Stimulated activated naive CD8-positive, alpha-beta T cell treated with anti-CD3 and anti-CD28 coated beads, Interleukin-15, amount 100 ng/mL, for 72 hours (primary cell): ENCODE results near the gene GPD1.

ENCODE experiments used
- ATAC-seq: fragments of 150-1000 bp; cut with Tn5 transposase; 2 replicates; pipeline ENCODE4 v1.10.0; 2021; ENCODE audit warnings: mild to moderate bottlenecking, moderate library complexity
- DNase-seq, 2 donors: peaks; one replicate each; pipeline ENCODE4 v3.0.0; 2021 to 2022
- H3K27ac Mint-ChIP-seq, 2 donors: one replicate each; pipeline ENCODE4 v1.8.0; 2022; ENCODE audit warnings: mild to moderate bottlenecking in 2 of 2, mixed read lengths in 2 of 2, moderate library complexity in 2 of 2
- H3K27me3 Mint-ChIP-seq: one replicate; pipeline ENCODE4 v1.8.0; 2022; ENCODE audit warnings: mixed read lengths
- H3K4me1 Mint-ChIP-seq: one replicate; pipeline ENCODE4 v1.8.0; 2022; ENCODE audit warnings: mild to moderate bottlenecking, mixed read lengths
- H3K4me3 Mint-ChIP-seq, 2 donors: one replicate each; pipeline ENCODE4 v1.8.0; 2022; ENCODE audit warnings: mild to moderate bottlenecking in 2 of 2, mixed read lengths in 2 of 2, moderate library complexity in 1 of 2
- H3K9me3 Mint-ChIP-seq, 2 donors: one replicate each; pipeline ENCODE4 v1.8.0; 2022; ENCODE audit warnings: mixed read lengths in 2 of 2

Gene GPD1

GRCh38 chr12:50104417-50105366 lies 884 bp downstream of the GPD1 start:
- Mint-ChIP-seq H3K4me3 (no peak overlapping the region), H3K9me3 (no peaks in the 10 kb centered on the region), H3K4me1 (peaks cover 25% of the 10 kb centered on the region), H3K27ac (no peak overlapping the region), H3K27me3 (peaks cover 8% of the 10 kb centered on the region)
- ATAC-seq (no peak), DNase-seq (no peak)

GRCh38 chr12:50105913-50106450 lies 2.2 kb downstream of the GPD1 start:
- Mint-ChIP-seq H3K27ac (peak overlapping the region in 1 of 2 donors; percentile 71), H3K4me1 (peaks cover 36% of the 10 kb centered on the region), H3K4me3 (no peak overlapping the region), H3K9me3 (no peaks in the 10 kb centered on the region), H3K27me3 (peaks cover 8% of the 10 kb centered on the region)
- ATAC-seq (no peak), DNase-seq (no peak)

- Mint-ChIP-seq H3K9me3 (no peaks in the 10 kb centered on the region), H3K4me3 (no peak overlapping the region), H3K4me1 (peaks cover 43% of the 10 kb centered on the region), H3K27ac (no peak overlapping the region), H3K27me3 (peaks cover 8% of the 10 kb centered on the region)
- DNase-seq (no peak), ATAC-seq (no peak)
Observed at GRCh38 chr12:50106907-50107306, 3.1 kb downstream of the GPD1 start.

- Mint-ChIP-seq H3K4me3 (no peak overlapping the region), H3K27me3 (peaks cover 8% of the 10 kb centered on the region), H3K9me3 (no peaks in the 10 kb centered on the region), H3K4me1 (peaks cover 42% of the 10 kb centered on the region), H3K27ac (no peak overlapping the region)
- DNase-seq (no peak), ATAC-seq (no peak)
Observed at GRCh38 chr12:50107416-50108268, 3.8 kb downstream of the GPD1 start.

GRCh38 chr12:50109319-50109718 lies 5.5 kb downstream of the GPD1 start:
- ATAC-seq (no peak), DNase-seq (no peak)
- no peak overlapping the region for H3K4me3 Mint-ChIP-seq
- no peak overlapping the region for H3K27ac Mint-ChIP-seq
- H3K27me3 Mint-ChIP-seq, result peaks cover 3% of the 10 kb centered on the region
- no peaks in the 10 kb centered on the region for H3K9me3 Mint-ChIP-seq
- H3K4me1 Mint-ChIP-seq, result peaks cover 39% of the 10 kb centered on the region

GRCh38 chr12:50110127-50110761 lies 6.4 kb downstream of the GPD1 start:
- ATAC-seq, result no peak

GRCh38 chr12:50110762-50111351 lies 7.0 kb downstream of the GPD1 start:
- peak overlapping the region; percentile 98 to 99 for H3K4me3 Mint-ChIP-seq
- peaks cover 51% of the 10 kb centered on the region for H3K4me1 Mint-ChIP-seq
- H3K27ac Mint-ChIP-seq, result peak overlapping the region; percentile 91 to 96
- H3K9me3 Mint-ChIP-seq, result no peaks in the 10 kb centered on the region
- DNase-seq (peak in 1 of 2 donors; percentile 24), ATAC-seq (no peak)
- no peaks in the 10 kb centered on the region for H3K27me3 Mint-ChIP-seq

More at GRCh38 chr12:50110127-50110761, 6.4 kb downstream of the GPD1 start:
- DNase-seq, result no peak
- H3K4me1 Mint-ChIP-seq, result peaks cover 44% of the 10 kb centered on the region
- peak overlapping the region in 1 of 2 donors; percentile 70 for H3K4me3 Mint-ChIP-seq
- H3K9me3 Mint-ChIP-seq, result no peaks in the 10 kb centered on the region
- H3K27me3 Mint-ChIP-seq, result no peaks in the 10 kb centered on the region
- peak overlapping the region in 1 of 2 donors; percentile 75 for H3K27ac Mint-ChIP-seq

- no peak for ATAC-seq
- H3K9me3 Mint-ChIP-seq, result no peaks in the 10 kb centered on the region
- peaks cover 56% of the 10 kb centered on the region for H3K4me1 Mint-ChIP-seq
- DNase-seq, result no peak
- peak overlapping the region; percentile 91 to 96 for H3K27ac Mint-ChIP-seq
- no peaks in the 10 kb centered on the region for H3K27me3 Mint-ChIP-seq
- peak overlapping the region; percentile 98 to 99 for H3K4me3 Mint-ChIP-seq
Observed at GRCh38 chr12:50111395-50111692, 7.5 kb downstream of the GPD1 start.

- peaks cover 61% of the 10 kb centered on the region for H3K4me1 Mint-ChIP-seq
- peak within 1 kb of the TSS; percentile 95 to 98 for H3K27ac Mint-ChIP-seq
- H3K4me3 Mint-ChIP-seq, result peak within 1 kb of the TSS; percentile 98 to 99
- H3K9me3 Mint-ChIP-seq, result no peaks in the 10 kb centered on the region
- ATAC-seq (peak; percentile 91), DNase-seq (peak; percentile 99 to 100)
- no peaks in the 10 kb centered on the region for H3K27me3 Mint-ChIP-seq
Observed at GRCh38 chr12:50111693-50112455, 8.1 kb downstream of the GPD1 start, which contains the start of gene COX14. Gene COX14 (plus strand): TSS chr12:50112236. CDS start chr12:50120044, 7,808 bp downstream.

GRCh38 chr12:50112456-50113218 lies 8.8 kb downstream of the GPD1 start:
- H3K9me3 Mint-ChIP-seq, result no peaks in the 10 kb centered on the region
- H3K4me3 Mint-ChIP-seq, result peak overlapping the region; percentile 98 to 99
- peak overlapping the region; percentile 95 to 98 for H3K27ac Mint-ChIP-seq
- H3K4me1 Mint-ChIP-seq, result peaks cover 67% of the 10 kb centered on the region
- DNase-seq, result no peak
- no peak for ATAC-seq
- H3K27me3 Mint-ChIP-seq, result no peaks in the 10 kb centered on the region

GRCh38 chr12:50117057-50117622 lies 13.3 kb downstream of the GPD1 start:
- Mint-ChIP-seq H3K4me1 (peaks cover 41% of the 10 kb centered on the region), H3K9me3 (no peaks in the 10 kb centered on the region), H3K4me3 (no peak overlapping the region), H3K27me3 (no peaks in the 10 kb centered on the region), H3K27ac (no peak overlapping the region)
- no peak for ATAC-seq
- DNase-seq, result no peak

- peak overlapping the region; percentile 61 to 91 for H3K27ac Mint-ChIP-seq
- peaks cover 31% of the 10 kb centered on the region for H3K4me1 Mint-ChIP-seq
- ATAC-seq, result no peak
- no peaks in the 10 kb centered on the region for H3K9me3 Mint-ChIP-seq
- no peaks in the 10 kb centered on the region for H3K27me3 Mint-ChIP-seq
- H3K4me3 Mint-ChIP-seq, result no peak overlapping the region
- DNase-seq, result no peak
Observed at GRCh38 chr12:50119387-50119786, 15.6 kb downstream of the GPD1 start.

- Mint-ChIP-seq H3K4me1 (peaks cover 35% of the 10 kb centered on the region), H3K4me3 (no peak overlapping the region), H3K27me3 (no peaks in the 10 kb centered on the region), H3K27ac (no peak overlapping the region), H3K9me3 (no peaks in the 10 kb centered on the region)
- ATAC-seq, result no peak
- DNase-seq, result no peak
Observed at GRCh38 chr12:50120521-50120920, 16.7 kb downstream of the GPD1 start.
